DMS114 treated with DMSO at 0.1 percent for 48 hours (cell line): Measurements from ENCODE around the gene SELENOM.
"Not testable (repeated sequence)": the region's sequence is repeated elsewhere in the genome, so short reads cannot be mapped to it uniquely, and the experiment has no call there.

Experiments used
- DNase-seq: peaks from one replicate; lab custom pipeline; 2025; ENCODE audit not compliant: unreplicated experiment; lab: John Stamatoyannopoulos, UW

Gene SELENOM

GRCh38 chr22:31106001-31106571 lies 1.3 kb downstream of the SELENOM start:
- no peak for DNase-seq

- no peak for DNase-seq
These were observed 2.0 kb downstream of the SELENOM start for GRCh38 chr22:31105282-31105929.

- no peak for DNase-seq
These were observed 2.5 kb downstream of the SELENOM start for GRCh38 chr22:31104869-31105268.

GRCh38 chr22:31103899-31104694 lies 3.3 kb downstream of the SELENOM start:
- DNase-seq: no peak

- no peak for DNase-seq
These were observed 4.3 kb downstream of the SELENOM start for GRCh38 chr22:31103111-31103510.

- no peak for DNase-seq
These were observed 4.8 kb downstream of the SELENOM start for GRCh38 chr22:31102441-31103081.

GRCh38 chr22:31100762-31101525 lies 6.4 kb downstream of the SELENOM start:
- no peak for DNase-seq

- DNase-seq: no peak
These were observed 7.3 kb downstream of the SELENOM start for GRCh38 chr22:31099841-31100761.

GRCh38 chr22:31099386-31099785 lies 8.0 kb downstream of the SELENOM start:
- DNase-seq: no peak

- no peak for DNase-seq
These were observed 8.7 kb downstream of the SELENOM start for GRCh38 chr22:31098632-31099110.

- no peak for DNase-seq
These were observed 9.3 kb downstream of the SELENOM start for GRCh38 chr22:31097941-31098631.

GRCh38 chr22:31097539-31097938 lies 9.8 kb downstream of the SELENOM start:
- not testable (repeated sequence) for DNase-seq

- no peak for DNase-seq
These were observed 10.6 kb downstream of the SELENOM start for GRCh38 chr22:31096657-31097279.

- no peak for DNase-seq
These were observed 11.6 kb downstream of the SELENOM start for GRCh38 chr22:31095637-31096249.

- DNase-seq: no peak
These were observed 12.6 kb downstream of the SELENOM start for GRCh38 chr22:31094741-31095140.

GRCh38 chr22:31094021-31094551 lies 13.3 kb downstream of the SELENOM start:
- no peak for DNase-seq

- DNase-seq: no peak
These were observed 14.1 kb downstream of the SELENOM start for GRCh38 chr22:31093086-31093850.
